GM12874 (cell line): ENCODE results near the gene CHID1.

Experiments
- CTCF ChIP-seq: IDR thresholded peaks from 2 replicates; pipeline ENCODE4 v1.5.1; 2011; ENCODE audit warnings: low read depth, mild to moderate bottlenecking, control low read depth, low read length, moderate library complexity; ENCODE audit not compliant: insufficient read depth

Gene CHID1

GRCh38 chr11:882596-882995, 28.0 kb downstream of the CHID1 start:
- TF ChIP-seq CTCF = no peak

GRCh38 chr11:880447-880846, 30.2 kb downstream of the CHID1 start:
- TF ChIP-seq CTCF = no peak

- no peak for TF ChIP-seq CTCF
Measured at GRCh38 chr11:877565-877964, 33.0 kb downstream of the CHID1 start.

DNA sequence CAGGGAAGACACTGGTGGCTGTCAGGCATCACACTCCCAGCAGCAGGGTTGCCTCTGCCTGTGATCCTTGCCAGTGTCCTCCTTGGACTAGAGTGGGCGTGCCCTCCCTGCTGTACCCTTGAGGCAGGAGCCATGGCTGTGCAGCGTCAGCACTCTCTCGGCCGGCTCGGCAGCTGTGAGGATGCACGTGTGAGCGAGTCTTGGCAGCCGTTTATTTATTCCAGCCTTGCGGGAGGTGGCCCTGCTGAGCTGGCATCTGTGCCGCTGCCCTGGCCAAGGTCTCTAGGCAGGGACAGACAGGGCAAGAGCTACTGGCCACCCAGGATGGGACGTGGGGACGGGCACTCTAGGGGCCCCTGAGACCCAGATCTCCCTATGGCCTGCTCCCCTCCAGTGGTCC, 34.1 kb downstream of the CHID1 start:
- TF ChIP-seq CTCF = no peak

GRCh38 chr11:875769-876301, 34.8 kb downstream of the CHID1 start:
- no peak for TF ChIP-seq CTCF

DNA sequence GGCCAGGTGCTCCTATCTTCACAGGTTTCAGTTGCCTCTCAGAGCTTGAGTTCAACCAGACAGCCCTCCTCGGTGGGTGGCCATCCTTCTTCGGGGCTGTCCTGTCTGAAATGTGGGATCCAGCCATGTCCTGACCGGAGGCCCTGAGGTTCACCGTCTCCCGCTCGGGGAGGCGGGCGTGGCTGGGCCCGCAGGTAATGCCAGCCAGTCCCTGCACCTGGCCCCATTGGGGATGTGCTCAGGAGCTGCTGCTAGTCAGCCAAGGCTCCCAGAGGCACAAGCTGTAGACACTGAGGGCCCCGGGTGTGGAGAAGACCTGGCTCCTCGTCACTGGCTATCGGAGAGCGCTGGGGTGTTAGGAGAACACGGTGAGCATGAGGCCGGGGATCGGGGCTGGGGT, 35.4 kb downstream of the CHID1 start:
- no peak for TF ChIP-seq CTCF

GRCh38 chr11:873706-874105, 36.9 kb downstream of the CHID1 start:
- no peak for TF ChIP-seq CTCF
